Gastrocnemius medialis (tissue), 4 donors: ENCODE measurements around the gene DNAH17. TPM values are rescaled to one million over a fixed set of nuclear protein-coding genes. Genes with fewer than 3 reads are reported as not detected.

Experiments
- ATAC-seq, 2 donors: fragments of 150-250 bp; one replicate each; pipeline ENCODE4 v1.9.1; 2016
- DNase-seq, 2 donors: peaks; one replicate each; pipeline ENCODE4 v3.0.0-alpha.2; 2019
- H3K27ac ChIP-seq, 4 donors: fragments of 200-600 bp; sonication (generic); 1 replicate in 1 of 4; 2 replicates in 3 of 4; pipeline ENCODE4 v1.5.1; 2016 to 2018; ENCODE audit warnings: mild to moderate bottlenecking in 2 of 4, moderate library complexity in 1 of 4
- H3K27me3 ChIP-seq, 3 donors: fragments of 200-600 bp; sonication (generic) in 2 of 3; 1 replicate in 1 of 3; 2 replicates in 2 of 3; pipeline versions ENCODE4 v1.5.1 to v1.6.0; 2016 to 2019; ENCODE audit warnings: mild to moderate bottlenecking in 1 of 3, moderate library complexity in 1 of 3
- H3K36me3 ChIP-seq, 2 donors: fragments of 200-600 bp; sonication (generic) in 1 of 2; one replicate each; pipeline ENCODE4 v1.5.1; 2017 to 2018
- H3K4me1 ChIP-seq, 2 donors: fragments of 200-600 bp; sonication (generic) in 1 of 2; one replicate each; pipeline ENCODE4 v1.5.1; 2016 to 2017; ENCODE audit warnings: mild to moderate bottlenecking in 2 of 2
- H3K4me3 ChIP-seq, 4 donors: fragments of 200-600 bp; sonication (generic) in 3 of 4; 1 replicate in 1 of 4; 2 replicates in 3 of 4; pipeline ENCODE4 v1.5.1; 2016 to 2019; ENCODE audit warnings: mild to moderate bottlenecking in 2 of 4
- H3K9me3 ChIP-seq, 3 donors: fragments of 200-600 bp; sonication (generic) in 2 of 3; 1 replicate in 1 of 3; 2 replicates in 2 of 3; pipeline ENCODE4 v1.5.1; 2016 to 2019
- POLR2A ChIP-seq, 2 donors: fragments of 450-650 bp; IDR thresholded peaks; one replicate each; pipeline ENCODE4 v1.6.1; 2017; ENCODE audit warnings: antibody characterized with exemption in 2 of 2, mild to moderate bottlenecking in 2 of 2, moderate library complexity in 2 of 2
- in situ Hi-C, 4 donors: fragments of 200-750 bp; cut with MboI; loops; one replicate each; pipeline versions ENCODE4 v1.15.0 to v1.8.0; 2017; ENCODE audit warnings: low sequenced_read_pairs in 4 of 4
- intact Hi-C: fragments of 100-400 bp; cut with DNase I; formaldehyde crosslinking; loops from one replicate; pipeline ENCODE4 v1.15.1; 2023; ENCODE audit warnings: low total_unique reads
- total RNA-seq, 4 donors: library from RNA; depleted of rRNA; stranded (reverse); fragments of >200 nt; gene quantifications; one replicate each; pipeline versions ENCODE4 v1.1.0 to v1.2.3, GENCODE V29; 2016
- TF ChIP-seq, protein P1 (sequence below), 5 experiments: fragments of 450-650 bp in 3 of 5; fragments of 200-600 bp in 2 of 5; sonication (generic) in 2 of 5; IDR thresholded peaks in 4 of 5; conservative IDR thresholded peaks in 1 of 5; 1 replicate in 4 of 5; 2 replicates in 1 of 5; pipeline ENCODE4 v1.5.1; 2016 to 2019; ENCODE audit warnings: antibody characterized with exemption in 5 of 5, mild to moderate bottlenecking in 3 of 5, moderate library complexity in 3 of 5

The DNAH17 gene
- total RNA-seq, 4 donors from 2014 or later, result 0.56 TPM; not detected in 3

DNA sequence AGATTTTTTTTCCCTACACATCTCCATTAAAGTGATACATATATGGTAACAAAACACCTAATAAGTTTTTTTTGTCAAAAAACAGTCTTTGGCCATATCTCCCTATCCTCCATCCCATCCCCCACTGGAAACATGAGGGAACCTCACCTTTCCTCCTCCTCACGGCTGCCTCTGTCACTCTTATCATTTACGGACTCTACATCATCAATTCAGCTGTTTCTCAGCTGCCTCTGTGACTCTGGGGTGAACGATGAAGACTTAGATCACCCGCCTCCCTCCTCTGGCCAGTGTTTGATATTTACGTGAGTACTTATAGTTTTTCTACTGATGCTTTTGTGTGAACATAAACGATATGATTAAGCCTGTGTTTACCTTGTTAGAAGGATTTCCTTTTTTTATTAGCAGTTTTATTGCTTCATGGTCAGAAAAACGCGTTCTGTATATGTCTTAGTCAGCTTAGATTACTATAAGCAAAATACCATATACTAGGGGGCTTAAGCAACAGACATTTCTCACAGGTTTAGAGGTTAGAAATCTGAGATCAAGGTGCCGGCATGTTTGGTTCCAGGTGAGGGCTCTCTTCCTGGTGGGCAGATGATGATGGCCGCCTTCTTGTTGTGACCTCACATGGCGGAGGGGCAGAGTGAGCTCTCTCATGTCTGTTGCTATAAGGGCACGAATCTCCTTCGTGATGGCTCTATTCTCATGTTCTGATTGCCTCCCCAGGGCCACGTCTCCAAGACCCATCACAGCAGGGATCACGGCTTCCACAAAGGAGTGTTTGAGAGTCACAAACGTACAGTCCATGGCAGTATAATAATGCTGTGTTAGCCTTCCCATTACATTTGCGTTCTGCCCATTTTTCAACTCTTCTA is 32.1 kb downstream of the DNAH17 start:
- H3K4me1 ChIP-seq, result no peaks in the 10 kb centered on the region
- H3K4me3 ChIP-seq, result no peak overlapping the region
- no peak for ATAC-seq
- intact Hi-C loops (no loop called here), in situ Hi-C loops (no loop called here)
- DNase-seq, result no peak
- H3K27ac ChIP-seq, result no peak overlapping the region
- TF ChIP-seq POLR2A (IDR thresholded peaks at IDR 0.05), result no peak
- TF ChIP-seq, protein P1, sequence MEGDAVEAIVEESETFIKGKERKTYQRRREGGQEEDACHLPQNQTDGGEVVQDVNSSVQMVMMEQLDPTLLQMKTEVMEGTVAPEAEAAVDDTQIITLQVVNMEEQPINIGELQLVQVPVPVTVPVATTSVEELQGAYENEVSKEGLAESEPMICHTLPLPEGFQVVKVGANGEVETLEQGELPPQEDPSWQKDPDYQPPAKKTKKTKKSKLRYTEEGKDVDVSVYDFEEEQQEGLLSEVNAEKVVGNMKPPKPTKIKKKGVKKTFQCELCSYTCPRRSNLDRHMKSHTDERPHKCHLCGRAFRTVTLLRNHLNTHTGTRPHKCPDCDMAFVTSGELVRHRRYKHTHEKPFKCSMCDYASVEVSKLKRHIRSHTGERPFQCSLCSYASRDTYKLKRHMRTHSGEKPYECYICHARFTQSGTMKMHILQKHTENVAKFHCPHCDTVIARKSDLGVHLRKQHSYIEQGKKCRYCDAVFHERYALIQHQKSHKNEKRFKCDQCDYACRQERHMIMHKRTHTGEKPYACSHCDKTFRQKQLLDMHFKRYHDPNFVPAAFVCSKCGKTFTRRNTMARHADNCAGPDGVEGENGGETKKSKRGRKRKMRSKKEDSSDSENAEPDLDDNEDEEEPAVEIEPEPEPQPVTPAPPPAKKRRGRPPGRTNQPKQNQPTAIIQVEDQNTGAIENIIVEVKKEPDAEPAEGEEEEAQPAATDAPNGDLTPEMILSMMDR (IDR thresholded peaks at IDR 0.05 in 4 of 5, conservative IDR thresholded peaks at IDR 0.05 in 1 of 5), result no peak
- no peaks in the 10 kb centered on the region for H3K36me3 ChIP-seq
- peaks cover 0 to 4% (median 0%) of the 10 kb centered on the region in 3 donors for H3K27me3 ChIP-seq
- no peaks in the 10 kb centered on the region for H3K9me3 ChIP-seq

DNA sequence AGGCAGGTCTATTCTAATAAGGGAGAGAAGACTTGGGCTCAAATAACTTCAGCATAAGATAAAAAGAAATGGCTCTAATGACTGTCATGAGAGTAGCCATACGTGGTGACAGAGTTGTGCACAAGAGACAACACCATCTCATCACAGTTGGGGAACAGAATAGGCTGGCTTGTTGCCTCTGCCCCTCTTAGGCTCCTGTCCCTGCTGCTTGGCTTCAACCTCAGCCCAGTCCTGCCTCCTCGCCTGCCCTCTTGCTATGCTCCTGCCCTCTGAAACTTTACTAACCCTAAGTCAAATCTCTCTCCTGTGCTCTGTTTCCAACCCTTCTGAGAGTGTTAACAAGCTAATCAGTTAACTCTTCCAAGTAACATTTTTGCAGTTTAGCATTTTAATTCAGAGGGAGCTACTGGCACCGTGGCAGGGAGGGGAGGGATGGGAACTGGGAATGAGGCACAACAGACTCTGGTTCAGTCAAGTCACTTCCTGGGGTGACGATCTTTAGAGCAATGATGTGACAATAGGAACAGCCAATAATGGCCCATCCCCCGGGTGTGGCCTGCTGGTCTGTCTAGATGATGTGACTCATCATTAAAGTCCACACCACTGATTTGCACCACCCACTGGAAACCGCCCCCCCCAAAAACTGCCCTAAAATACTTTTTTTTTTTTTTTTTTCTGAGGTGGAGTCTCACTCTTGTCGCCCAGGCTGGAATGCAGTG is 35.5 kb downstream of the DNAH17 start:
- Histone ChIP-seq H3K4me3 (no peak overlapping the region), H3K9me3 (no peaks in the 10 kb centered on the region), H3K36me3 (no peaks in the 10 kb centered on the region), H3K27me3 (peaks cover 0 to 4% (median 0%) of the 10 kb centered on the region in 3 donors), H3K4me1 (no peaks in the 10 kb centered on the region), H3K27ac (no peak overlapping the region)
- intact Hi-C loops (no loop called here), in situ Hi-C loops (no loop called here)
- DNase-seq, result peak in 1 of 2 donors; percentile 19
- ATAC-seq, result no peak
- TF ChIP-seq POLR2A (IDR thresholded peaks at IDR 0.05), result no peak
- TF ChIP-seq, protein P1 (IDR thresholded peaks at IDR 0.05 in 4 of 5, conservative IDR thresholded peaks at IDR 0.05 in 1 of 5), result no peak

DNA sequence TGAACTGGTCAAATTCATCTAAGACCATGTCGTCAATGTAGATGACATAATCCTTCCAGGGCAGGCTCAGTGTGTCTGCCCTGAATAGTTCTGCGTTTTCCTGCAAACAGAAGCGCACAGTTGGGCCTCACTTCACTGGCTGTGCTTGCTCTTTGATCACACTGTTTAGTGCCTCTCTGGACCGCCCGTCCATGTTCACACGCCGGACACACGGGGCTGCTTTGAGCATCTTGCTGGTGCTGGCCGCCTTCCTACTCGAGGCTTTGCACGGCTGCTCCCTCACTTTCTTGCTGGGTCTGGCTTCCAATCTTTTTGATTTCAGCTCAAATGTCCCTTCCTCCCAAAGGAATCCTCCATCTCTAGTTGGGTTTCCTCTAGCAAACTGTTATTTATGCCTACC is 37.4 kb downstream of the DNAH17 start:
- no peak for ATAC-seq
- H3K27ac ChIP-seq, result no peak overlapping the region
- no peaks in the 10 kb centered on the region for H3K4me1 ChIP-seq
- H3K27me3 ChIP-seq, result no peaks in the 10 kb centered on the region
- no peaks in the 10 kb centered on the region for H3K36me3 ChIP-seq
- DNase-seq, result no peak
- intact Hi-C loops, result no loop called here
- in situ Hi-C loops, result no loop called here
- H3K4me3 ChIP-seq, result no peak overlapping the region
- no peaks in the 10 kb centered on the region for H3K9me3 ChIP-seq
- TF ChIP-seq POLR2A (IDR thresholded peaks at IDR 0.05), result no peak
- TF ChIP-seq, protein P1 (IDR thresholded peaks at IDR 0.05 in 4 of 5, conservative IDR thresholded peaks at IDR 0.05 in 1 of 5), result no peak

DNA sequence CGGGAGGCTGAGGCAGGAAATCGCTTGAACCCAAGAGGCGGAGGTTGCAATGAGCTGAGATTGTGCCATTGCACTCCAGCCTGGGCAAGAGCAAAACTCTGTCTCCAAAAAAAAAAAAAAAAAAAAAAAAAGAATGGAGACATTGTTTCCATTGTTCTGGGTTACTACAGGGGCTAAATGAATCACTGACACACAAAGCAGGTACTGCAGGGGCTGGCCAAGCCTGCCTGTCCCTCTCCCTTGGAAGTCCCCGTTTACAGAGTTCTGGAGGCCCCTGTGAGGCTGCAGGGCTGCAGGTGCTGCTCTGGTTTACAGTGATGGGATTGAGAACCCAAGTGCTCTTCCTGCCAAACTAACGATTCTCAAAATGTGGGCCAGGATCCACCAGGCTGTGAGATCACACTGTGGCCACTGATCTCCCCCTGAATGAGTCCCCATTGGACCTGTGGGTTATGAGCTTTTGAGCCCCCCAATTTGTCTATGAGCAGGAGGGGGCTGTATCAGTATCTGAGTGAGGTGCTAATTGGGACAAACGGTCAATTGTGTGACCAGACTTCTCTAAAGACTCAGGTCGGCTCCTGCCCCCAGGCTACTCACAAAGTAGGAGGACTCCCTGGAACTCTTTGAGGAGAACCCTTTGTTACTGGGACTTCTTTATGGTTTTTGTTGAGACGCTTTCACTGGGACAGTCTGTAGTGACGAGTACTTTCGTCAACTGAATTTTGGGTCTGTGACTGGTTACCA is 39.0 kb downstream of the DNAH17 start:
- intact Hi-C loops, result no loop called here

More for the DNA sequence above, 39.0 kb downstream of the DNAH17 start:
- Histone ChIP-seq H3K4me3 (no peak overlapping the region), H3K27ac (no peak overlapping the region), H3K27me3 (no peaks in the 10 kb centered on the region), H3K36me3 (no peaks in the 10 kb centered on the region), H3K4me1 (no peaks in the 10 kb centered on the region), H3K9me3 (no peaks in the 10 kb centered on the region)
- TF ChIP-seq, protein P1 (IDR thresholded peaks at IDR 0.05 in 4 of 5, conservative IDR thresholded peaks at IDR 0.05 in 1 of 5), result no peak
- TF ChIP-seq POLR2A (IDR thresholded peaks at IDR 0.05), result no peak
- ATAC-seq (no peak), DNase-seq (no peak)
- in situ Hi-C loops, result no loop called here
